Gastrocnemius medialis (tissue), 4 donors: ENCODE measurements around the gene DUSP22.

Experiments used
- POLR2A ChIP-seq, 2 donors: fragments of 450-650 bp; IDR thresholded peaks; one replicate each; pipeline ENCODE4 v1.6.1; 2017; ENCODE audit warnings: antibody characterized with exemption in 2 of 2, mild to moderate bottlenecking in 2 of 2, moderate library complexity in 2 of 2
- TF ChIP-seq, protein P1 (sequence below), 5 experiments: fragments of 450-650 bp in 3 of 5; fragments of 200-600 bp in 2 of 5; sonication (generic) in 2 of 5; IDR thresholded peaks in 4 of 5; conservative IDR thresholded peaks in 1 of 5; 1 replicate in 4 of 5; 2 replicates in 1 of 5; pipeline ENCODE4 v1.5.1; 2016 to 2019; ENCODE audit warnings: antibody characterized with exemption in 5 of 5, mild to moderate bottlenecking in 3 of 5, moderate library complexity in 3 of 5

GRCh38 chr6:385614-386013 is 93.3 kb downstream of the DUSP22 start:
- TF ChIP-seq, protein P1, sequence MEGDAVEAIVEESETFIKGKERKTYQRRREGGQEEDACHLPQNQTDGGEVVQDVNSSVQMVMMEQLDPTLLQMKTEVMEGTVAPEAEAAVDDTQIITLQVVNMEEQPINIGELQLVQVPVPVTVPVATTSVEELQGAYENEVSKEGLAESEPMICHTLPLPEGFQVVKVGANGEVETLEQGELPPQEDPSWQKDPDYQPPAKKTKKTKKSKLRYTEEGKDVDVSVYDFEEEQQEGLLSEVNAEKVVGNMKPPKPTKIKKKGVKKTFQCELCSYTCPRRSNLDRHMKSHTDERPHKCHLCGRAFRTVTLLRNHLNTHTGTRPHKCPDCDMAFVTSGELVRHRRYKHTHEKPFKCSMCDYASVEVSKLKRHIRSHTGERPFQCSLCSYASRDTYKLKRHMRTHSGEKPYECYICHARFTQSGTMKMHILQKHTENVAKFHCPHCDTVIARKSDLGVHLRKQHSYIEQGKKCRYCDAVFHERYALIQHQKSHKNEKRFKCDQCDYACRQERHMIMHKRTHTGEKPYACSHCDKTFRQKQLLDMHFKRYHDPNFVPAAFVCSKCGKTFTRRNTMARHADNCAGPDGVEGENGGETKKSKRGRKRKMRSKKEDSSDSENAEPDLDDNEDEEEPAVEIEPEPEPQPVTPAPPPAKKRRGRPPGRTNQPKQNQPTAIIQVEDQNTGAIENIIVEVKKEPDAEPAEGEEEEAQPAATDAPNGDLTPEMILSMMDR (IDR thresholded peaks at IDR 0.05 in 4 of 5, conservative IDR thresholded peaks at IDR 0.05 in 1 of 5), result no peak
- TF ChIP-seq POLR2A (IDR thresholded peaks at IDR 0.05), result no peak
